NB4 (cell line): Measurements from ENCODE around the gene C1RL.

ENCODE experiments used
- CTCF ChIP-seq: IDR thresholded peaks from one replicate; pipeline ENCODE4 v1.5.1; 2012; ENCODE audit warnings: low read depth, low read length
- MAX ChIP-seq: IDR thresholded peaks from 2 replicates; pipeline ENCODE4 v1.6.1; 2011; ENCODE audit warnings: low read depth, low read length
- POLR2A ChIP-seq: IDR thresholded peaks from 2 replicates; pipeline ENCODE4 v1.6.1; 2011; ENCODE audit warnings: mild to moderate bottlenecking; ENCODE audit not compliant: insufficient read length; ENCODE audit errors: extremely low read depth

DNA sequence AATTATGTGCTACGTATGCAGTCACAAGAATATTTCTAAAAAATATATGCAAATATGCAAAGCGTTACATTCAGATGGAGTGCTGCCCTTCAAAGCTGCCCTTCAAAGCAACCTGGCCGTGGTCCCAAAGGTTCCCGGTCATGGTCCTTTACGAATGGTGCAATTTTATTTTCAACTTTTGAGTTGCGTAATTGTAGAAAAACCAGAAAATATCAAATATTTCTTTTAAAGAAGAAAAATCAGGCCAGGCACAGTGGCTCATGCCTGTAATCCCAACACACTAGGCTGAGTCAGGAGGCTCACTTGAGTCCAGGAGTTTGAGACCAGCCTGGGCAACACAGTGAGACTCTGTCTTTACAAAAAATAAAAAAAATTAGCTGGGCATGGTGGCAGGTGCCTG, 42.5 kb upstream of the C1RL start:
- TF ChIP-seq POLR2A = no peak
- no peak for TF ChIP-seq MAX
- TF ChIP-seq CTCF = no peak
